Activated T-helper 1 cell treated with anti-CD3 and anti-CD28 coated beads, Interleukin-2, amount 50 U/mL, for 16 hours (primary cell): ENCODE data around the gene RASGRF2.

Source experiments
- DNase-seq, 2 donors: peaks; one replicate each; pipeline ENCODE4 v3.0.0-alpha.2; 2020; ENCODE audit warnings: low read depth in 1 of 2, low spot score in 1 of 2

The RASGRF2 gene

GRCh38 chr5:81167078-81167477, 206.9 kb downstream of the RASGRF2 start:
- DNase-seq = no peak

GRCh38 chr5:81167544-81167943, 207.4 kb downstream of the RASGRF2 start:
- DNase-seq = no peak

GRCh38 chr5:81169924-81170323, 209.8 kb downstream of the RASGRF2 start:
- DNase-seq = no peak

- DNase-seq = no peak
Measured at GRCh38 chr5:81171769-81172168, 211.6 kb downstream of the RASGRF2 start.

GRCh38 chr5:81172710-81173109, 212.5 kb downstream of the RASGRF2 start:
- DNase-seq = no peak

GRCh38 chr5:81177061-81177460, 216.9 kb downstream of the RASGRF2 start:
- no peak for DNase-seq

- DNase-seq = no peak
Measured at GRCh38 chr5:81179959-81180358, 219.8 kb downstream of the RASGRF2 start.

GRCh38 chr5:81180780-81181460, 220.8 kb downstream of the RASGRF2 start:
- DNase-seq = no peak

GRCh38 chr5:81181576-81182316, 221.6 kb downstream of the RASGRF2 start:
- no peak for DNase-seq

GRCh38 chr5:81182396-81183390, 222.5 kb downstream of the RASGRF2 start:
- DNase-seq = no peak

- no peak for DNase-seq
Measured at GRCh38 chr5:81183811-81184748, 223.9 kb downstream of the RASGRF2 start.

- DNase-seq = no peak
Measured at GRCh38 chr5:81184749-81185110, 224.6 kb downstream of the RASGRF2 start.

- no peak for DNase-seq
Measured at GRCh38 chr5:81187885-81188284, 227.7 kb downstream of the RASGRF2 start.

- DNase-seq = no peak
Measured at GRCh38 chr5:81188962-81189361, 228.8 kb downstream of the RASGRF2 start.

GRCh38 chr5:81189875-81190498, 229.8 kb downstream of the RASGRF2 start:
- DNase-seq = no peak

GRCh38 chr5:81191726-81192372, 231.7 kb downstream of the RASGRF2 start:
- no peak for DNase-seq

- DNase-seq = no peak
Measured at GRCh38 chr5:81192373-81192750, 232.2 kb downstream of the RASGRF2 start.

- peak; percentile 70 to 75 for DNase-seq
Measured at GRCh38 chr5:81194633-81195334, 234.6 kb downstream of the RASGRF2 start.

GRCh38 chr5:81195335-81195929, 235.3 kb downstream of the RASGRF2 start:
- DNase-seq = no peak
